Activated T-cell treated with anti-CD3 and anti-CD28 coated beads for 24 hours (primary cell): Measurements from ENCODE around the gene MYD88.

Source experiments
- DNase-seq: peaks from one replicate; pipeline ENCODE4 v3.0.0-alpha.2; 2020; ENCODE audit warnings: low read depth

MYD88 gene

DNA sequence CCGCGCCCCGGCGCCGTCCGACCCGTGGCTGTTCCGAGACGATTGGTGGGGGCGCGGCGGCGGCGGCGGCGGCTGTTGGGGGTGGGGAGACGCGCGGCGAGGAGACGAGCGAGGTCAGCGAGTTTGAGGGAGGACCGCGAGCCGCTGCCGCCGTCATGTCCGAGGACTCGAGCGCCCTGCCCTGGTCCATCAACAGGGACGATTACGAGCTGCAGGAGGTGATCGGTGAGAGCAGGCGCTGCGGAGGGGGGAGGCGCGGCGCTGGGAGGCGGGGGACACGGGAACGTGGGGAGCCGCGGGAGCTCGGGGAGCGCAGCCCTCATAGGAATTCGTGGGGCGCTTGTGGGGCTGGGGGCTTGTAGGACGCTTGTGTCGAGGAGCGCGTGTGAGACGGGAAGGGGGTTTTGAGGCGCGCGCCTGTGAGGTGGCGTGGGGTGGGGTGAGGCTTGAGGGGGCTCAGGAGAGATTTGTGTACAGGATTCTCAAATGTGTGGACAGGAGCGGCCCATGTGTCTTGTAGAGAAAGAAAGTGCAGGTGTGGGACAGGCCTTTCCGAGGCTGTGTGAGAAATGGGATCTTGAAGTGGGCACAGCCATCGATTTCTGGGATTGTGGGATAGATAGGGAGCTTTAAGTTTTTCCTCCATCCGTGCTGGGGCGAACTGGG, 27.4 kb downstream of the MYD88 start:
- no peak for DNase-seq

DNA sequence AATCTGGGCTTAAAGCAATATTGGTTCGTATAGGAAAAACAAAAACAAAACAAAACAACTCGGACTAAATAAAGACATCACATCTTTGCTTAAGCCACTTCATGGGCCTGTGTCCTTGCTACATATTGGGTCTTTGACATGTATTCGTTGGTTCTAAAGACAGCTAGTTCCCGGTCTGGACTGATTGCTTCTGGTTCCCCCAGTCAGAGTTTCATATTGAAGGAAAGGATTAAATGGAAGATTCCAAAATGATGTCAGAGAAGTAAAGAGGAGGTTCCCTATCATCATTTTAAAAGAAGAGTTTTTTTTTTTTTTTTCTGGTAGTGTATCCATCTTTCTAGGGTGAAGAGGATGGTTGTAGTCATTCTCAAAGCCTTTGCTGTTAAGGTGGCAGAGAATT, 29.1 kb downstream of the MYD88 start:
- DNase-seq: no peak

DNA sequence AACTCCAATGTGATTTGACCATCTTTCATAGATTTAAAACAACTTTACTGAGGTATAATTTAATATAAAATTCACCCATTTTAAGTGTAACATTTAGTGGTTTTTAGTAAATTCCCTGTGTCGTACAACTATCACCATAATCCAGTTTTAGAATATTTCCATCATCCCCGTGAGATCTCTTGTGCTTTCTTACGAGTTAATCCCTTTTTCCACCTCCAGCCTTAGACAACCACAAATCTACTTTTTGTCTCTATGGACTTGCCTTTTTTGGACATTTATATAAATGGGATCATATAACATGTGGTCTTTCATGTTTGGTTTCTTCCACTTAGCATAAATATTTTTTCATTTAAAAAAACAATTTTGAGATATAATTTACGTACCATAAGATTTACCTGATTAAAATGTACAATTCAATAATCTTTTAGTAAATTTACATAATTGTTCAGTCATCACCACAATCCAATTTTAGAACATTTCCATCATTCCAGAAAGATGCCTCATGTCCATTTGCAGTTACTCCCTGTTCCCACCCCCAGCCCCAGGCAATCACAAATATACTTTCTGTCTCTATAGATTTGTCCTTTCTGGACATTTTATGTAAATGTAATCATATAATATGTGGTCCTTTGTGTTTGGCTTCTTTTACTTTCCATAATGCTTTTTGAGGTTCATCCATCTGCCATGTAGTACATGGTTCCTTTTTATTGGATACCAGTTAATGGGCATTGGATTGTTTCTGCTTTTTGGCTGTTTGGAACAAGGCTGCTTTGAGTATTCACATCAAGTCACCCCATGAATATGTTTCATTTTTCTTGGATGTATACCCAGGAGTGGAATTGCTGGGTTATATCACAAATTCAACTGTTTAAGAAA, 29.9 kb downstream of the MYD88 start:
- no peak for DNase-seq

DNA sequence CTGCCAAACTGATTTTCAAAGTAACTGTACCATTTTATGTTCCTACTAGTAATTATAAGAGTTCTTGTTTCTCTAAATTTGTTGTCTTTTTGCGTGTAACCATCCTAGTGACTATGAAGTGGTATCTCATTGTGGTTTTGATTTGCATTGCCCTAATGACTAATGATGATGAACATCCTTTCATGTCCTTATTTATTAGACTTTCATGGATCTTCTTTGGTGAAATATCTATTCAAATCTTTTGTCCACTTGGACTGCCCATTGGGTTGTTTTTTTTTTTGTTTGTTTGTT, 30.5 kb downstream of the MYD88 start:
- DNase-seq: no peak

DNA sequence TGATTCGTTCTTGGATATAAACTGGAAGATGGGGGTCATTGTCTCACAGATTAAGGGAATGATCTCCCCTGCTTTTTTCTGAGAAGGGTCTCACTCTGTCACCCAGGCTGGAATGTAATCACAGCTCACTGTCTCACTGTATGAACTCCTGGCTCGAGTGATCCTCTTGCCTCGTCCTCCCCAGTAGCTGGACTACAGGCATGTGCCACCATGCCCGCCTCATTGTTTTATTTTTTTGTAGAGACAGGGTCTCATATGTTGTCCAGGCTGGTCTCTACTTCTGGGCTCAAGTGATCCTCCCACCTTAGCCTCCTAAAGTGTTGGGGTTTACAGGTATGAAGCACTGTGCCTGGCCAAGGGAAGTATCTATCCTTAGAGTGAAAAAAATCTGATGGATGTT, 32.3 kb downstream of the MYD88 start:
- no peak for DNase-seq

DNA sequence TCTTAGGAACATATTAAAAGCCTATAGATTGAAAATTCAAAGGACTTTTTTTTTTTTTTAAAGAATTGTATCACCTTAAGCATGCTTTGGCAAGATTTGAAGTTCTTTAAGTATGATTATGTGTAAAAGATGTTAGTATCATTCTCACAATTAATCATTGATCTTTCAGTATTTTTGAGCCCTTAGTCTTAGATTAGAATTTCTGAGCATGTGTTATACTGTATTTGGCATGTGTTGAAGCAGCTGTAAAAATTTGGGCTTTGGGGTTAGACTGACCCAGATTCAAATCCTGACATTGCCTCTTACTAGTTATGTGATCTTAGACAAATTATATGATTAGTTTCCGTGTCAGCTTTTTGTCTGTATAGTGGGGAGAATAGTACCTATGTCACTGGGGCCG, 33.2 kb downstream of the MYD88 start:
- no peak for DNase-seq

DNA sequence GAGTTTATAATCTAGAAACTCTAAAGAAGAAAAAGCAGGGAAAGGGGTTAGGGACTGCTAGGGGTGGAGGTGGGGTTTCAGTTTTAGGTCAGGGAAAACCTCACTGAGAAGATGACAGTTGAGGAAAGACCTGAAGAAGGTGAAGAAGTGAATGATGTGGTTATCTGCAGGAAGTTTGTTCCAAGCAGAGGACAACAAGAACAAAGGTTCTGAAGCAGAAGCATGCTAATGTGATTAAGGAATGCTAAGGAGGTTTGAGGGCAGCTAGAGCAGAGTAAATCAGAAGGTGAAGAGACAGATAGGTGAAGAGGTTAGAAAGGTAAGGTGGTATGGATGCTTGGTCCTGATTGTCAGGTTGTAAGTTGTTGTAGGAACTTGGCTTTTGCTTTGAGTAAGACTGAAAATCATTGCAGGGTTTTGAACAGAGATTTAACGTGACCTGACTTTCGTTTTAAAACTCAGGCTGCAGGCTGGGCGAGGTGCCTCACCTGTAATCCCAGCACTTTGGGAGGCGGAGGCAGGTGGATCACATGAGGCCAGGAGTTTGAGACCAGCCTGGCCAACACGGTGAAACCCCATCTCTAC, 35.5 kb downstream of the MYD88 start:
- DNase-seq: no peak

DNA sequence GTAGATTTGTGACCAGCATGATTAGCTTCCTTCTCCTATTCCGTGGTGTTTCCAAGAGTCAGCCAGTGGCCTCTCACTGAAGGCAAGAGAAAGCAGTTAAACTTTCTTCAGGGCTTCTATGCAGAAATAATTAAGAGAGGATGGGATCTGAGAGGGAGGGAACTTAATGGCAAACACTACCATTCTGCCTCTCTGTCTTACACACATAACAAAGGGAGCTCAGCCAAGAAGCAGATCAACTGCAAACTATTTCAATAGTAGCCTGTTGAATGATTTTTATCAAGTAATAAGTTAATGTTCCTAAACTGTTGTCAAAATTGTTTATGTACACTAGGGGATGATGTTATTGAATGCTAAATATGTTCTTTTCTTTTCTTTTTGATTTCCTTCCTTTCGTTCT, 38.7 kb downstream of the MYD88 start:
- no peak for DNase-seq

DNA sequence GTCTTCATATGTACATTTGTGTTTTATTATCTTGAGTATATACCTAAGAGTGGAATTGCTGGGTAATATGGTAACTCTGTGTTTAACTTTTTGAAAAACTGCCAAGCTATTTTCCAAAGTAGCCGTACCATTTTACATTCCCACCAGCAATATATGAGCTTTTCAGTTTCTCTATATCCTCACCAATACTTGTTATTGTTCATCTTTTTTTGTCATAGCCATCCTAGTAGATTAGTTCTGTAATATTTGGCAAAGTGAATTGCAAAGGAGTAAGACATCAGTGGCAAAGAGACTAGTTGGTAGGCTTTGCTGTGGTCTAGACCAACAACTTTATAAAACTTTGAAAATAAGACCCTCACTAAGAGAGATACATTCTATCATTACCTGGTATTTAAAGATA, 48.3 kb downstream of the MYD88 start:
- DNase-seq: no peak

DNA sequence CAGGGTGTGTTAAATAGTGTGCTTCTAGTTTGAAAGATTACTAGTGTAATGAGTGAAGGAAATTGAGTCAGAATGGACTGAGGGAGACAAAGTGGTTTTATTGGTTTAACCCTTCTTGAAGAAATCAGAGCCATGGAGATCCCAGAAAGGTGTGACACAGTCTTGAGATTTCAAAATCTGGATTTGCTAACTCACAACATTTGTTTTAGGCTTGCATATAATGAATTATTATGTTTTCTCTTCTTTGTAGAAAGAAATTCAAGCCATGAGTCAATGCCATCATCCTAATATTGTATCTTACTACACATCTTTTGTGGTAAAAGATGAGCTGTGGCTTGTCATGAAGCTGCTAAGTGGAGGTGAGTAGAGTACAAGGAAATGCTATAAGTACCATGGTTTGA, 52.0 kb downstream of the MYD88 start:
- no peak for DNase-seq
